KOPT-K1 (cell line): Measurements from ENCODE around the gene NODAL.

Source experiments
- H3K27ac ChIP-seq: fragments of 200-600 bp; sonication (generic); 2 replicates; pipeline ENCODE4 v1.5.1; 2016; ENCODE audit warnings: antibody characterized with exemption, mild to moderate bottlenecking, low read depth, low read length; ENCODE audit not compliant: poor library complexity, severe bottlenecking
- H3K36me3 ChIP-seq: fragments of 200-600 bp; sonication (generic); 2 replicates; pipeline ENCODE4 v1.5.1; 2017; ENCODE audit warnings: antibody characterized with exemption, mild to moderate bottlenecking, low read length, moderate library complexity; ENCODE audit not compliant: insufficient read depth
- H3K9me3 ChIP-seq: fragments of 200-600 bp; sonication (generic); 2 replicates; pipeline ENCODE4 v1.5.1; 2017; ENCODE audit warnings: antibody characterized with exemption, low read length, mild to moderate bottlenecking; ENCODE audit not compliant: insufficient read depth, poor library complexity, severe bottlenecking

NODAL gene

DNA sequence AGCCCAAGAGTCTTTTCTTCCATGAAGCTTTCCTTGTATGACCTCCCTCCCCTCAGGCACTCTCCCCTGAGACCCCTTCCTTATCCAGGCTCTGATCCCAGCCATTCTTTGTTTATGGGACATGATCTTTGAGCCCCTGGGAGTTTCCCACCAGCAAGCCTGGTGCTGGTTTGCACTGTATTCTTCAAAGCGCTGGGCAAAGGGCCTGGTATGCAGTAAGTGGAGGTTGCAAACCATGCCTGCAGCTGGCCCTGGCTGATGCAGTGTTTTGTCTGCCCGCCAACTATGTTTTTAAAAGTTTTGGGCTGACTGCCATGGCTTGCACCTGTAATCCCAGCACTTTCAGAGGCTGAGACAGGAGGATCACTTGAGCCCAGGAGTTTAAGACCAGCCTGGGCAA, 6.8 kb upstream of the NODAL start:
- Histone ChIP-seq H3K36me3 (no peaks in the 10 kb centered on the region), H3K9me3 (no peaks in the 10 kb centered on the region)

DNA sequence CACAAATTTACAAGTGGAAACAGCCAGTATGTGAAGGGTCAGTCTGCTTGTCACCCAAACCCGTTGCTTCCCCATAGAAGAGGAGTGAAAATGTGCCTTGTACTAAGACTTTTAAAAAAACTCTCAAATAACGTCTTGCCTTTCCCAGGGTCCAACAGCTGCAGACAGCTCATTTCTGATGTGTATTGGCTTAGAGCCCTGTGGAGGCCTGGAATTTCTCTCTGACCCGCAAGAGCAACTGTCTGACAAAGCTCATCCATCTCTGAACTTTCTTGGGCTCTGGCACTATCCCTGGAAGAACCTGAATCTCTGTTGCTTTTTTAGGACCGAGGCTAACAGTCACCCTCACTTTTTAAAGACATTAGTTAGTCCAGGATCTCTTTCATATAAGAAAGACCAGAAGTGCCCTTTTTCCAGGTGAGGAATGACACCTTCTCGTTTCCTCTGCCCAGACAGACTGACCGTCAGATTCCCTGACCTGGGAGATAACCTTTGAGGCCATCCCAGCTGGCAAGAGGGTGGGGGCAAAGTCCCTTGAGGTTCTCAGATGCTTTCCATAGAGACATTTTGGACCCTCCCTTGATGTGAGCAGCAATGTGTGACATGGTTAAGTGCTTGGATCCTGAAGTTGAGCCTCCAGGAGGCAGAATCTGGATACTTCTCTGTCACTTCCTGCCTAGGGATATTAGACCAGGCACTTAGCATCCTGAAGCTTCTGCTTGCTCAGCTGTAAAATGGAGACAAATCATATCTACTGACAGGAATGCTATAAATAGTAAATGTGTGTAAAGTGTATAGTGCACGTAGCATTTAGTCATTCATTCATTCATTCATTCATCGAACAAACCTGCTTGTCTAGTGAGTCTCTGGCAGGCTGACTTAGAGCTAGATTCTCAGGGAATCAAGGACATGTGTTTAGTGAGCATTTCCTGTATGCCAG, 4.5 kb upstream of the NODAL start:
- Histone ChIP-seq H3K27ac (no peak overlapping the region), H3K9me3 (no peaks in the 10 kb centered on the region), H3K36me3 (no peaks in the 10 kb centered on the region)

More for the DNA sequence above, 6.8 kb upstream of the NODAL start:
- H3K27ac ChIP-seq: no peak overlapping the region

- Histone ChIP-seq H3K9me3 (no peaks in the 10 kb centered on the region), H3K27ac (no peak overlapping the region), H3K36me3 (no peaks in the 10 kb centered on the region)
These were observed 3.3 kb upstream of the NODAL start for GRCh38 chr10:70444744-70445143.

GRCh38 chr10:70442332-70442988, 979 bp upstream of the NODAL start:
- H3K9me3 ChIP-seq: no peaks in the 10 kb centered on the region
- H3K36me3 ChIP-seq: no peaks in the 10 kb centered on the region
- H3K27ac ChIP-seq: no peak overlapping the region

DNA sequence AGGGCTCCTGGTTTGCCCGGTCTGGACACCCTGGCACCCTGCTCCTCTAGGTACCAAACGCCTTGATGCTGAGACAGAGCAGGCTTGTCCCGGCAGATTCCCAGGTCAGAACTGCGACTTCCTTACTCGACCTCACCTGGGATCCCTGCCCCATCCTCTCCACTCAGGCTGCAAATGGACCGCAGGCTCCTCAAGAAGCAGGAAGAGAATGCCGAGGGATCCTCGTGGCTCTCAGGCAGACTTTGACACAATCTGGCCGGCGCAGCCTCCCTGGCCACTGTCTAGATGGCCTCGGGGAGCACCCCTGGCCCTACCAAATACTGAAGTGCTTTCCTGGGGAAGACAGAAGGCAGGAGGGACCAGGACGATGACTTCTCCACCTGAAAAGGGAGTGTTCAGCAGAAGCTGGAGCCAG, 421 bp upstream of the NODAL start:
- H3K36me3 ChIP-seq: no peaks in the 10 kb centered on the region
- H3K9me3 ChIP-seq: no peaks in the 10 kb centered on the region
- no peak overlapping the region for H3K27ac ChIP-seq

- Histone ChIP-seq H3K36me3 (no peaks in the 10 kb centered on the region), H3K9me3 (no peaks in the 10 kb centered on the region), H3K27ac (no peak overlapping the region)
These were observed 953 bp downstream of the NODAL start for GRCh38 chr10:70440296-70441160.

GRCh38 chr10:70437721-70438120, 3.8 kb downstream of the NODAL start:
- no peak overlapping the region for H3K27ac ChIP-seq
- no peaks in the 10 kb centered on the region for H3K9me3 ChIP-seq
- no peaks in the 10 kb centered on the region for H3K36me3 ChIP-seq

DNA sequence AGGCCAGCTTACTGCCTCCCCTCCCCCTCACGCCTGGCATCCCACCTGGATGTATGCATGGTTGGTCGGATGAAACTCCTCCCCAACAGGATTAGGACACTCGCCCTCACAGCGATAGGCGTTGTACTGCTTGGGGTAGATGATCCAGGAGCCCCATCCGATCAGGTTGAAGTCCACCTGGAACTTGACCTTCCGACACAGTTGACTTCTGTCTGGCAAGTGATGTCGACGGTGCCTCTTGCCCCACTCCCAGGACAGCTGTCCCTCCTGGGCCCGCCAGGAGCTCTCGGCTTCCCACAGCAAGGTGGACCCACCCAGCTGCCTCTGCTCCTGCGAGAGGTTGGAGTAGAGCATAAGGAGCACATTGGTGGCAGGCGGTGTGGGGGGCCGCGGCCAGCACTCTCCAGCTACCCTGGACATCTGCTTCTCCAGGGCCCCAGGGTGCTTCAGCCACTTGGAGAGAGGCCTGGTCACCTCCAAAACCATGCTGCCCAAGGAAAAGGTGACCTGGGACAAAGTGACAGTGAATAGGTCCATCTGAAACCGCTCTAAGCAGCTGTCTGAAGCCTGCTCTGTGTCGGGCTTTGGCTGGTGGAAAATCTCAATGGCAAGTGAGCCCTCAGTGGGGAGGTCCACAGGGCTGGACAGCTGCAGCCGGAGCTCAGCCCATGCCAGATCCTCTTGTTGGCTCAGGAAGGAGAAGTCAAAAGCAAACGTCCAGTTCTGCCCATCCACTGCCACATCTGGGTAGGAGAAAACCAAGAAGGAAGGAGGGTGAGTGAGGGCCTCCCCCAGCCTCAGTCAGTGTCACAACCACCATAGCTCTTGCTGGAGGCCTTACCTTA, 6.0 kb downstream of the NODAL start:
- peaks cover 8% of the 10 kb centered on the region; the same call in 1 of the 2 replicates for H3K36me3 ChIP-seq

GRCh38 chr10:70433581-70434280, 7.8 kb downstream of the NODAL start:
- H3K36me3 ChIP-seq: peaks cover 24% of the 10 kb centered on the region
- H3K27ac ChIP-seq: no peak overlapping the region
- H3K9me3 ChIP-seq: no peaks in the 10 kb centered on the region

More for the DNA sequence above, 6.0 kb downstream of the NODAL start:
- H3K27ac ChIP-seq: no peak overlapping the region
- H3K9me3 ChIP-seq: no peaks in the 10 kb centered on the region

DNA sequence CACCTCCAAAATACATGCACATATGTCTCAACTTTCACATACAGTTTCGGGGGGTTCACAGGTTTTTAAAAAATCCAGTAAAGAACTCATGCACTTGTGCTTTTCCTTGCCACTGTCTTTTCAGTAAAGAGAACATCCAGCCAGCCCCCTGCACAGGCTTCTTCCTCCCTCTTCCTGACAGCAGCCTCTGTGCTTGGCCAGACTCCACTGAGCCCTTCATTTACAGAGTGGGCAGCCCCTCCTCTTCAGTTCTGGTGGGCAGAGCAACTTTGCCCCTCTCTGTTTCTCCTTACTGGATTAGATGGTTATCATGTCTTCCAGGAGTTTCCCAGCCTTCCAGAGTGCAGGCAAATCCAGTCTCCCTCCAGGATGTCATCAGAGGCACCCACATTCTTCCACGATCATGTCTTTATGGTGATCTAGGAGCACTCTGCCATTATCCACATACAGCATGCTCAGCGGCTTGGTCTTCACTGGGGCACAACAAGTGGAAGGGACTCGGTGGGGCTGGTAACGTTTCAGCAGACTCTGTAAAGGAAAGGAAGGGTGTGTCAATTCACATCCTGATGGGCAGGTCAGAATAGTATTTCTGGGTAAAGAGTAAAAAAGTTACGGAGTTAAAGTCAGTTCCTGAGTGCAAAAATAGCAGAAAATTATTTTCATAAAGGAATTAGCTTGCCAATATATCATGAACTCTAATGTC, 8.8 kb downstream of the NODAL start:
- Histone ChIP-seq H3K36me3 (peaks cover 34% of the 10 kb centered on the region), H3K27ac (no peak overlapping the region), H3K9me3 (no peaks in the 10 kb centered on the region)

DNA sequence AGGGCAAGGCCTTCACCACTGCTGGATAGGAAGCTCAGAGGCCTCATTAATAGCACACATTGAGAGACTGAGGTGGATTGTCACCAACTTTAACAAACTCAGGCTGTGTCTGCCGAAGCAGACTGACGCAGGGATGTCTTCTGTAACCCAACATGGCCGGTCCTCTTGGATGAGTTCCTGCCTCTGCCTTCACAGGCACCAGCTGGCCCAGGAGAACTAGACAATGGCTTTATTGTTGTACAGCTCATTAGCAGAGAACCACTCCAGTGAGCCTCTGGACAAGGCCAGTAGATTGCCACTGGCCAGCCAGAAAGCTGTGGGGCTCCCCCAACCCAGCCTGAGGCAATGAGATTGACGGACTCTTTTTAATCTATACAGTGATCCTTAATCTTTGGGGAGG, 9.4 kb downstream of the NODAL start:
- Histone ChIP-seq H3K27ac (no peak overlapping the region), H3K9me3 (no peaks in the 10 kb centered on the region), H3K36me3 (peaks cover 40% of the 10 kb centered on the region)

DNA sequence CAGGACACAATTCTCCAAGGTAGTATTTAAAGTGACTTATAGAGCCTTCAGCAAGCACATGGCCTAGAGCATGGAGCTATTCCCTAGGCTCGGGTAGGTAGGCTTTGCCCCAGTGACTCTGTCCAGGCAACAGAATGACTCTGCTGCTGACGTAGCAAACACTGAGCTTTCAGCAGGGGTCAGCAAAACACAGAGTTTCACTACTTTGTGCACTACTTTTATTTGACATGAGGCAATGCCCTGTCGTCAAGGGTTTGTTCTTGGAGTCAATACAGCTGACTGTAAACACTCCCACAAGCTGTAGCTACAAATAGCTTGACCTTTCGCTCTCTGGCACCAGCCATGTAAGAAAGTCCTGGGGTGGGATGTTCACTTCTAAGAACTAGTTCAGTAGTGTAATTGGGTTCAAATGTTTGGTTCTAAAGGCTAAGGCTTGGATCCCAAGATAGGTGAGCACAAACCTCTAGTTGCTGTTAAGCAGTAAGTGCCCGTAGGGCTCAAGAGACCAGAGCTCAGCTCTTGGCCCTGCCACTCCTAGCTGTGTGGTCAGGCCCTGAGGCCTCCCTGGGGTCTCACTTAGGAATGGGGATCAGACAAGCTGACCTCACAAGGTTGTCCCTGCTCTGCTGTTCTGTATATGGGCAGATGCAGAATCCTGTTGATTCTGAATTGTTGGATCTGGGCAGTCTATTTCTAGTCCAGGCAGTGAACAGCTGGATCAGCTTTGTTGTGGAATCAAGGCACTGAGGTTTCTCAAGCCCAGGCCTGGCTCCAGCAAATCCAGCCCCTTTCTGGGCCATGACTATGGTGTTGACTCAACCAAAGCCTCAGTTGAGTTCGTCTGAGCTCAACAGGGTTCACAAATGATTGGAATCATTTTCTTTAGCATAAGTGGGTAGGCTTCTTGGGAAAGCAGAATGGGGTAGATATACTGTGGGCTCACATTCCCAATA, 10.7 kb downstream of the NODAL start:
- H3K36me3 ChIP-seq: peaks cover 53% of the 10 kb centered on the region
- no peak overlapping the region for H3K27ac ChIP-seq

More for the DNA sequence above, 10.7 kb downstream of the NODAL start:
- no peaks in the 10 kb centered on the region for H3K9me3 ChIP-seq
